ENCODE results near the gene ZFP36. TPM values are rescaled to one million over a fixed set of nuclear protein-coding genes. Genes with fewer than 3 reads are reported as not detected.
A peak's percentile ranks its signal among the peaks of the same experiment; 100 is the strongest.

The ZFP36 gene
- total RNA-seq, 1 donor from 2014 or later, result 21.6 TPM

- no peak for DNase-seq (ENCODE audit: low read depth)
- H3K27me3 Mint-ChIP-seq (ENCODE audit: low read depth, unreplicated experiment), result no peaks in the 10 kb centered on the region
- Histone ChIP-seq H3K4me2 (ENCODE audit: low read length) (no peak overlapping the region), H3K4me3 (ENCODE audit: insufficient read depth, low read depth, low read length) (no peak overlapping the region), H3K27ac (ENCODE audit: low read depth, low read length) (no peak overlapping the region), H2AFZ (ENCODE audit: low read depth, low read length) (no peak overlapping the region), H3K4me1 (ENCODE audit: insufficient read depth, low read length) (no peaks in the 10 kb centered on the region), H3K9me3 (ENCODE audit: insufficient read depth, low read depth, low read length) (no peaks in the 10 kb centered on the region), H4K20me1 (ENCODE audit: insufficient read depth, low read length) (peaks cover 12% of the 10 kb centered on the region), H3K36me3 (ENCODE audit: insufficient read depth, low read length) (peaks cover 33% of the 10 kb centered on the region), H3K27me3 (ENCODE audit: insufficient read depth, low read length) (no peaks in the 10 kb centered on the region), H3K9ac (ENCODE audit: low read length) (no peak overlapping the region), H3K79me2 (ENCODE audit: insufficient read depth, low read length) (peaks cover 3% of the 10 kb centered on the region)
- no peak overlapping the region for H3K4me3 Mint-ChIP-seq (ENCODE audit: unreplicated experiment)
- peaks cover 19% of the 10 kb centered on the region for H3K4me1 Mint-ChIP-seq (ENCODE audit: low read depth, unreplicated experiment)
- peaks cover 24% of the 10 kb centered on the region for H3K36me3 Mint-ChIP-seq (ENCODE audit: low read depth, unreplicated experiment)
- FAIRE-seq, result no peak
- TF ChIP-seq CTCF (IDR thresholded peaks at IDR 0.05; ENCODE audit: insufficient read depth, low read depth, low read length) (no peak), EZH2 (IDR thresholded peaks at IDR 0.05; ENCODE audit: insufficient read depth, low read length) (no peak)
- no peaks in the 10 kb centered on the region for H3K9me3 Mint-ChIP-seq (ENCODE audit: unreplicated experiment)
- H3K27ac Mint-ChIP-seq (ENCODE audit: unreplicated experiment), result peak overlapping the region; percentile 41
Observed at GRCh38 chr19:39382991-39383828, 23.4 kb upstream of the ZFP36 start.

GRCh38 chr19:39384839-39385568 is 21.6 kb upstream of the ZFP36 start:
- H3K4me3 Mint-ChIP-seq (ENCODE audit: unreplicated experiment), result no peak overlapping the region
- Histone ChIP-seq H3K9ac (ENCODE audit: low read length) (no peak overlapping the region), H3K27me3 (ENCODE audit: insufficient read depth, low read length) (no peaks in the 10 kb centered on the region), H2AFZ (ENCODE audit: low read depth, low read length) (no peak overlapping the region), H3K36me3 (ENCODE audit: insufficient read depth, low read length) (peaks cover 35% of the 10 kb centered on the region), H3K4me1 (ENCODE audit: insufficient read depth, low read length) (peaks cover 5% of the 10 kb centered on the region), H3K79me2 (ENCODE audit: insufficient read depth, low read length) (peaks cover 18% of the 10 kb centered on the region), H3K4me3 (ENCODE audit: insufficient read depth, low read depth, low read length) (no peak overlapping the region), H3K9me3 (ENCODE audit: insufficient read depth, low read depth, low read length) (no peaks in the 10 kb centered on the region), H4K20me1 (ENCODE audit: insufficient read depth, low read length) (peaks cover 11% of the 10 kb centered on the region), H3K4me2 (ENCODE audit: low read length) (no peak overlapping the region), H3K27ac (ENCODE audit: low read depth, low read length) (no peak overlapping the region)
- TF ChIP-seq CTCF (IDR thresholded peaks at IDR 0.05; ENCODE audit: insufficient read depth, low read depth, low read length) (no peak), EZH2 (IDR thresholded peaks at IDR 0.05; ENCODE audit: insufficient read depth, low read length) (no peak)
- FAIRE-seq, result no peak
- no peaks in the 10 kb centered on the region for H3K27me3 Mint-ChIP-seq (ENCODE audit: low read depth, unreplicated experiment)
- H3K27ac Mint-ChIP-seq (ENCODE audit: unreplicated experiment), result peak overlapping the region; percentile 34
- H3K4me1 Mint-ChIP-seq (ENCODE audit: low read depth, unreplicated experiment), result peaks cover 21% of the 10 kb centered on the region
- H3K36me3 Mint-ChIP-seq (ENCODE audit: low read depth, unreplicated experiment), result peaks cover 23% of the 10 kb centered on the region
- H3K9me3 Mint-ChIP-seq (ENCODE audit: unreplicated experiment), result no peaks in the 10 kb centered on the region
- DNase-seq (ENCODE audit: low read depth), result no peak
